Hematopoietic multipotent progenitor cell treated with erythropoietin and hydrocortisone succinate and interleukin-3 and kit ligand, for 15 days (in vitro differentiated cells): Measurements from ENCODE around the gene NR6A1.
"Not testable (repeated sequence)": the region's sequence is repeated elsewhere in the genome, so short reads cannot be mapped to it uniquely, and the experiment has no call there.

Experiments used
- DNase-seq: peaks from one replicate; pipeline ENCODE4 v3.0.0-alpha.2; 2015; ENCODE audit warnings: low spot score

Gene NR6A1

DNA sequence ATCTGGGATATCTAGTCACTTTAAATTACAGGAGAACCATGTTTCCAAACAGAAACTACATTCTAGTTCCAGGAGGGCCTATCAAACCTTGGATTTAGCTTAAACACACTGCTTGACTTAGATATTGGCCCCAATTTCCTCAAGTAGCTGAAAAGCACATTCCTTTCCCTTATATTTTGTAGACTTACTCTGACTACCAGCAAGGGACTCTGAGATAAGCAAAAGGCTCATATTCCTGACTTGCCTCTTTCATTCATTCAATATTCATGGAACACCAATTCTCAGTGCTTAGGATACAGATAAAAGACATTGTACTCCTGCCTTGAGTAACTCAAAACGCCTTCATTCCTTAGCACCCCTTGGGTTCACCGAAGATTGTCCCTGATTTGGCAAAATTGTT is 11.8 kb downstream of the NR6A1 start:
- DNase-seq, result no peak

DNA sequence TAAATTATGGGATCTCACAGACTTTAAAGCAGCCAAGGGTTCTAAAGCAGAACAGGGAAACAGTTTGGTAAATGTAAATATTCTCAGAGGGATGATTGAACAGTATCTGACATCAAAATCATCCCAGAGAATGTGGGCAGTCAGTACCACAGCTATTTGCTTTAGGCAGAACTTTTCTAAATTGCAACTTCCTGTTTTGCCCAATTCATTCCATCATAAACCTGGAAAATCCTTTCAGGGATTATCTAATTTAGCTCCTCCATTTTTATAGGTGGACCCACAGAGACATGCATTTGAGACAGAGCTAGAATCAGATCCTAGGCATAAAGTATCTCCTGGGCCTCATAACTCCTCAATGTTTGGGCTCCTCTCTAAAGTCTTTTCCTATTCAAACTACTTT is 12.4 kb downstream of the NR6A1 start:
- DNase-seq, result no peak

DNA sequence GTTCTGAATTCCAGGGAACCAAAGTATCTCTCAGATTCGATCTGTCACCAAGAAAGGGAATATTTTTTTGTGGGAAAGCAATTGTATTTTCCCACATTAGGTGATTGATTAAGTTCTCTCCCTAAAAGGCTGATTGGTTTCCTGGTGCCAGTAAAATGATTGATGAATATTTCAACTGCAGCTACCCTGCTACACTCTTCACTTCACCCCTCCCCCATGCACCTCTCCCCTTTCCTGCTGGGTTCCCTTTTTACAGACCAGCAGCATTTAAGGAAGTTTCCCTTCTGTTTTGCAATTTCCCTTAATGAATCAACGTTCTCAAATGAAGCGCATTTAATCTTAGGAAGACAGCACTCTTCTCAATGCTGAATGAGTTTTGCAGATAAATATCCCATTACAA is 13.1 kb downstream of the NR6A1 start:
- DNase-seq, result no peak

DNA sequence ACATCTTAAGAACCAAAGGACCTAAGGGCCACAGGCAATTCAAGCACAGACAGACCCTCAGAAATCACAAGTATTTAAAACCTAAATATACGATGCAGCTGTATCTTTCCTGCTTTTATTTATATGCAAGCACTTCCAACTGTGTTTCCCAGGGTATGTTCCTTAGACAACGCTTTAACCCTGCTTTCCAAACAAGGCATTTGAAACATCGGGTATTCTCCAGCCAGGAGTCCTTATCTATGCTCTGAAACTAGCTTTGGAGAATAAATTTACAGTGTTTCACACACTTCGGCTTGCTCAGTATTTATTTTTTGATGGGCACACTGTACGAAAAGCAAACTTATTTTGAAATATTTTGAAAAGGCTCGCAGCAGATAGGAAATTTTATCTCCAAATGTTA is 13.5 kb downstream of the NR6A1 start:
- DNase-seq, result no peak

DNA sequence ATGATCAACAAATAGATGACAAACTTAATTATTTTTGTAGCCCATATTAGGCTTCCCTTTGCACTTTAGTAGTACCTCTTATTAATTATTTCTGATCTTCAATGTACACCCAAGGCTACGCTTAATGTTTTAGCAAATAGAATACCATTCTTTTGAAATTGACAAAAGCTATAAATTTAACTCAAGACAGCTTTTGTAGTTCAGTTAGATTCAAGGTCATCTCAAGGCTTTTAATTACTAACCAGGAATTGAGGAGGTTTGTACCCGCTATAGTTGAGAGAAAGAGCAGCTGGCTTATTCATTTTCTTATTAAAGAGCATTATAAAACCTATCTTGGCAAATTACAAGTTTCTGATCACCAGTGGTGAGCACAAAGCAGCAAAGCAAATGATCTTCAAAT is 15.1 kb downstream of the NR6A1 start:
- no peak for DNase-seq

DNA sequence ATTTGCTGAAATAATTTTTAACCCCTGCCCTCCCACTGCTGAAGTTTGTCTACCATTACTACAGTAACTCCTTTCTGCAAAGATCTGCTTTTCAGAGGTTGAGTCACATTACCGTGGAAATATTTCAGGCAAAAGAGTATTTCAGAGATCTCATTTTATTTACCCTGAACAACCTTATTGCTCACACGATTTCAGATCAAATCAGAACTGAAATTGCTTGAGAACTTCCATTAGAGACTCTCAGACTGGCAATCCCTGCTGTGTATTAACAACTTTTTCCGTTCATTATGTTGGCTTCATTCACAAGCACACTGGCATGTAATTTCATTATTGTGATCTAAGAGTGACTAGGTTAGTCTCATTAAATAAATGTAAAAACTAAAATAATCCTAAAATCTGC is 16.1 kb downstream of the NR6A1 start:
- no peak for DNase-seq

DNA sequence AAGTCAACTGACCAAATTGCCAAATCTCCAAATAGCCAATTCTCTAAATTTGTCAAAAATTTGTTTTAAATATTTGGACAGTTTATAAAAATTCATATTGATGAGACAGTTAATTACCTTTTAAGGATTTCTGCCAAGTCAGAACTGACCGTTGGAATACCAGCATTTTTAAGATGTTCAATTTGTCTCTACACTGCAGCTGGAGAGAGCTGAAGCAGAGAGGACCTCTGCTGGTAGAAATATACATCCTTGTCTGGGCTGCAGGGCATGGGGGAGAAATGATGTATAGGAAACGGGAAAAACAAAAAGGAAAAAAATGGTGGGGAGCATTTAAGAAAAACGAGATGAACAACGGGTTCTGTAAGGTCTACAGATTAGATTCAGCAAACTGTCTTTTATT is 16.8 kb downstream of the NR6A1 start:
- DNase-seq, result no peak

DNA sequence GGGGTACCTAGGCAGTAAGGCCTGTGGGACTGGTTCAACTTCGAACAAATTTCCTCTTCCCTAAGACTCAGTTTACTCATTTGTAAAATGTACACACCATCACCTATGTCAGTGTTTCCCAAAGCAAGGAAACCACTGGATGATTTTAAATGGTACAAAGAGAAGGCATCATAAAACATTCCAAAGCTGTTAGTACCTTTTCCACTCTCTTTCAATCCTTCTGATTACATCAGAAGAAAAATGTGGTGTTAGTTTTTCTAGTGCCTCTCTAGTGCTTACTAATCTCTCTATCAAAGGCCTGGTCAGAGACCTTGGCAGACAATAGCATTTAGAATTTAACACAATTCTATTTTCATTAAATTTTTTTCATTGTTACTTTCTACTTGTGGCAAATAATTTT is 18.1 kb downstream of the NR6A1 start:
- no peak for DNase-seq

DNA sequence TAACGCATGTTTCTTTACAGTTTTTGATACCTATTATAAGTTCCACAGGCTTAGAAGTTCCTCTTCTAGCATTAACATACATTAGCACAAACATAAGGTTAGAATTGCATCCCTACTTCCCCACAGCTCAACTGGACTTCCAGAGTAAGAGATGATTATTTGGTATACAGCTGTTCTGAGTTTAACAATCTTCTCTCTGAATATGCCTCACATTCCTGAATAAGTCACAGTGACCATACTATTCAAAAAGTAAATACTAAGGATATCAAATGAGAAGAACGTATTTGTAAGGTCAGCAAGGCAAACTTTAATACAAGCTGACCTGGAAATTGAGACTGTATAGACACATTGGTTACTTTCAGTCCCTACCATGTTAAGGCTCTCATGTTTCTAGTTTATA is 21.3 kb downstream of the NR6A1 start:
- DNase-seq, result no peak

DNA sequence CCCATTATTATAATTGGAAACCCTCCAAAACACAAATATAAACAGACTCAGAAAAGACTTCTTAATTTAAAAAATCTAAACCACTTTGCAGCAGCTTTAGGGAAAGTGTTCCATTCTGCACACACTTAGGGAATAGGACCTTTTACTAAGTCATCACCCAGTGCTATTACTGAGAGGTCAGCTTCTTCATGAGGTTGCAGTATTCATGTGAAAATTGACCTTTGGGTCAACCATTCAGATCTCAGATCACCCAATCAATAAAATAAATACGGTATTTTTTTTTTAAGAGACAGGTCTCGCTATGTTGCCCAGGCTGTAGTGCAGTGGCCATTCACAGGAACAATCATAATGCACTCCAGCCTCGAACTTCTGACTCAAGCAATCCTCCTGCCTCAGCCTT is 21.8 kb downstream of the NR6A1 start:
- no peak for DNase-seq

DNA sequence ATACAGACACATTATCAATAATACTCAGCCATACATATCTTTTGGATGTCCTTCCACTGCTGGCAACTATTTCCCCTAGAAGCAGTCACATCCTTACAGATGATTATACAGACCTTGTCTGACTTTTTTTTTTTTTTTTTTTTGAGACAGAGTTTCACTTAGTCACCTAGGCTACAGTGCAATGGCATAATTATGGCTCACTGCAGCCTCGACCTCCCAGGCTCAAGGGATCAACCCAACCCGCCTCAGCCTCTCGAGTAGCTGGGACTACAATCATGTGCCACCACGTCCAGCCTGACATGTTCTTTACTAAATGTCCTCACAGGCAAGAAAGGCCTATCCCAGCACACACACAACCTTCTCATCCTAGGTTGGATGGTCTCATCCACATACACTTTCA is 24.0 kb downstream of the NR6A1 start:
- DNase-seq, result no peak

DNA sequence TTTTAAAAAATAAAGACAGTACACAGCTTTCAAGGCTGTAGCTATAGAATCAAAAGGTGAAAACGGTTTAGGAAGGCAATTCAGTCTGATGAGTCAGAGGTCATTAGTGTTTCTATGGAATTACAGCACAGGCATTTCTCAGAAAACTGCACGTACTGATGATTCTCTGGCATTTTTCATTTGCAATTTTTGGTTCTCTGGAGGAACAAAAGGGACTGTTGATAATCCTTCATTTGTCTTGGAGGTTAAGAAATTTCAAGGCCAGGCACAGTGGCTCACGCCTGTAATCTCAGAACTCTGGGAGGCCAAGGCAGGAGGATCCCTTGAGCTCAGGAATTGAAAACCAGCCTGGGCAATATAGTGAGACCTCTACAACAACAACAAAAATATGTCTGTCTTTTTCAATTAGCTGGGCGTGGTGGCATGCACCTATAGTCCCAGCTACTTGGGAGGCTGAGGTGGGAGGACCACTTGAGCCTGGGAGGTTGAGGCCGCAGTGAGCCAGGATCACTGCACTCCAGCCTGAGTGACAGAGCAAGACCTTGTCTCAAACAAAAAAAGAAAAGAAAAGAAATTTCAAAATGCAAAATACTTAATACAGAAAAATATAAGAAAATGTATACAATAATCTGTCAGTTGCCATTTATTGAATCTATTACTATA is 27.3 kb downstream of the NR6A1 start:
- DNase-seq, result no peak

DNA sequence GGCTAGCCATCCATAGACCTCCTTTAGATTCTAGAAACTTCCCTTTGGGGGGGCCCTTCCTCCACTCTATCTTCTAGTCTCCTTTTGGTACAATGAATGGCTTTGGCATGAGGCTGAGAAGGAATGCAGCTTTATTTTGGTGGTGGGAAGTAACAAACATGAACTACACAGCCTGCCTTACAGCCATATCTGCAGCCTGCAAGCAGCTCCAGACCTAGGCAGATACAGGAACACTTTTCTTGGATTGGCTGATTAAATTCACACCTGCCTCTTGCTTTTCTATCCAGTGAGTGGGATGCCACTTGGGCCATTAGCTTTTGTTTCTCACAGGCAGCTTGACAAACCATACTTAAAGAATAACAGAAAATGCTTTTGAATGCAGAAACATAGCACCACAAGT is 28.2 kb downstream of the NR6A1 start:
- no peak for DNase-seq

DNA sequence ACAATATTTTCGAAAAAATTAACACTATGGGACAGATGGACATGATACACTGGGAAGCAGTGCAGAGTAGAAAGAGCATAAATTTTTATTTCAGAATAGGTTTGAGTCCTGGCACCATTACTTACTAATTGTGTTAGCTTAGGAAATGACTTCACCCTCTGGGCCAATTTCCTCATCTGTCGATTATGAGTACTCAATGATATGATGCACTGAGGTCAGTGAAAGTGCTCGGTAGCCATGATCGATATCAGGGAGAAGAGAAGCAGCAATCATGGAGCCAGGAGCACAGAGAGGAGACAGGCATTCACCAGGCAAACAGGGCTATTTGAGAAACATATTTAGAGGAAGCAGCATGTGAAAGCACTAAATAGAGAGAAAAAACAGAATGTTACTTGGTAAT is 29.4 kb downstream of the NR6A1 start:
- DNase-seq, result no peak

DNA sequence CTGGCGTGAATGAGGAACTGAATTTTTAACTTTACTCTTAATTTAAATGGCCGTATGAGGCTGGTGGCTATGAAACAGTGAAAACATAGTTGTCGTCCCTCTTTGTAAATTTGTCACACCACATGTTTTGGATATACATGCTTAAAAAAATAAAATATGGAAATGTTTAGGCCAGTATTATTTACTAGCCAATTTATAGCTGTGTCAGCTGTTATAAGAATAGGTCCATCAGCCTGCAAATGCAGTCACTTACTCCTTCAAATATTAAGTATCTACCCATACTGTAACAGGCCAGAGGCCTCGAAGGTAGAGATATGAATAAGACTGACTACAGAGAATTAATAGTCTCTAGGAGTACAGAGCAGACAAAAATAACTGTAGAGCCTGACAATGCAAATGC is 30.0 kb downstream of the NR6A1 start:
- DNase-seq, result no peak

DNA sequence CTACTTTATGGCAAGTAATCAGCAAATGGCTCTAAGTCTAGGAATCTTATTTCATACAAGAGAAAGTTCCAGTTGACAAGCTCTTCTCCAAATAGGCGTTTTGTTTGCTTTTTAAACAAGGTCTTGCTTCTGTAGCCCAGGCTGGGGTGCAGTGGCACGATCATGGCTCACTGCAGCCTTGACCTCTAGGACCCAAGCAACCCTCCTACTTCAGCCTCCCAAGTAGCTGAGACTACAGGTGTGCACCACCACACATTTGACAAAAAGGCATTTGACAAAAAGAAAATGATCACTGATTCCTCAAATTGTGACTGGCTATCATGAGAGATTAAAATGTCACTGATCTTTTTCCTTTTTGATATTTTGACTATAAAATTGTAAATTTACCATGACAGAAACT is 31.8 kb downstream of the NR6A1 start:
- DNase-seq, result no peak

DNA sequence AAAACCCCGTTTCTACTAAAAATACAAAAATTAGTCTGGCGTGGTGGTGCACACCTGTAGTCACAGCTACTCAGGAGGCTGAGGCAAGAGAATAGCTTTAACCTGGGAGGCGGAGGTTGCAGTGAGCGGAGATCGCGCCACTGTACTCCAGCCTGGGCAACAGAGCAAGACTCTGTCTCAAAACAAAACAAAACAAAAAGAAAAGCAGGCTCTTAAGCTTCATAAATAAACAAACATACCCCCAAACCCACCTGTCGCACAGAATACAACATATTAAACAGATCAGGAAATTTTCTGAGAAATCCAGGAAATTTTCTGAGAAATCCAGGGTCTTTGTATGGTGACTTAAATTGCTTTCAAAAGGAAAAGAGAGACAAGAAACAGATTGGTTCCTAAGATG is 33.0 kb downstream of the NR6A1 start:
- not testable (repeated sequence) for DNase-seq

DNA sequence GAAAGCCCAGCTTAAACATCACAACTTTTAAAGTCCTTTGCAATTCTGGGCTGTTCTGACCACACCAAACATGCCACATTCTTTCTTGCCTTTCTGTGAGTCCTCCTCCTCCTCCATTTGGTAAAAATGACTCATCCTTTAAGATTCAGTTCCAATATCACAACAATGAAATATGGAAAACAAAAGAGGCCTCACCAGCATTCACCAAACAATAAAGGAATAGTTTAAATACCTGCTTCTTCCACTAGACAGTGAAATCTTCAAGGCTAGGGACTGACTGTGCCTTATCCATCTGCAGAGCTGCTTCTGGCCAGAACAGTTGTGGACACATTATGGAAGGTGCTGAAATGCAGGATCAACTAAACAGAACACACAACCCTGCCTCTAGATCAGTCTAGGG is 36.0 kb downstream of the NR6A1 start:
- no peak for DNase-seq

DNA sequence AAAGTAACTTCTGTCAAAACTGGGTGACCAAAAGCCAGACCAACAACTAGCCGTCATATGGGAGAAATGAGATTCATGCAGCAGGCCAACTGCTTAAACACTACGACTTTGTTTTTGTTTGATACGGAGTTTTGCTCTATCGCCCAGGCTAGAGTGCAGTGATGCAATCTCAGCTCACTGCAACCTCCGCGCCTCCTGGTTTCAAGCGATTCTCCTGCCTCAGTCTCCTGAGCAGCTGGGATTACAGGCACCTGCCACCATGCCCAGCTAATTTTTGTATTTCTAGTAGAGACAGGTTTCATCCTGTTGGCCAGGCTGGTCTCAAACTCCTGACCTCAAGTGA is 36.4 kb downstream of the NR6A1 start:
- not testable (repeated sequence) for DNase-seq

DNA sequence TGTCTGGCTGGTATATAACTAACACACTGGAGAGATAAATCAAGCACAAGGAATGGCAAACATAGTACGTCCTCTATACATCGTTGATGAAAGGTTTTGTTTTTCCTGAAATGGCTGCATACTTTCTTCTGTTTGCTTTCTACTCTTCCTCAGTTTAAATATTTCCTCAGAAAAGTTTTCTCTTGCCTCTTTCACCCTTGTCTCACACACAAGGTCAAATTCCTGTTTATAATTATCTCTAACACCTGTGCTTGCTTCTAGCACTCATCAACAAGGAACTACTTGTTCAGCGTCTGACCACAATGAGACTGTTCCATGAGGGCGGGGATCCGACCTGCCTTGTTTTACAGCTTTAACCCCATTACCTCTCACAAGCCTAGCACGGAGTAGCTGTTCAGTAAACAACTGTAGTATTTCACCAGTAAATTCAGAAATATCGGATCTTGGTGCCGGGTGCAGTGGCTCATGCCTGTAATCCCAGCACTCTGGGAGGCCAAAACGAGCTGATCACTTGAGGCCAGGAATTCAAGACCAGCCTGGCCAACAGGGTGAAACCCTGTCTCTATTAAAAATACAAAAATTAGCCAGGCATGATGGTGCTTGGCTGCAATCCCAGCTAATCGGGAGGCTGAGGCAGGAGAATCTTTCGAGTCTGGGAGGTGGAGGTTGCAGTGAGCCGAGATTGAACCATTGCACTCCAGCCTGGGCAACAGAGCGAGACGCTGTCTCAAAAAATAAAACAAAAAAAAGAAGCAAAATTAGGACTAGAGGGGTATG is 37.0 kb downstream of the NR6A1 start:
- no peak for DNase-seq

DNA sequence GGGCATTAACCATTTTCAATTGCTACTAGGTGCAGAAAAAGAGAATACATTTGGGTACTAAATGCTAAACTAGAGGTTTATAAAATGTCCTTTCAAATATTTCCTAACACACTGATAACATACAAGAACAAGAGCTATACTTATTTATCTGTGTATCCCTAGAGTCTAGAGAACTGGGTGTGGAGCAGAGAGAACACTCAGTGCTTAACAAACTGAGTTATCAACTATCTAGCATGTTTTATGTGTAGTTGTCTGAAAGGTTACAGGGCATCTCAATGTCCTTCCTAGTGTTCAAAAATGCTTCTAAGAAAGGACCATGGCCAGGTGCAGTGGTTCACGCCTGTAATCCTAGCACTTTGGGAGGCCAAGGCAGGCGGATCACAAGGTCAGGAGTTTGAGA is 40.3 kb downstream of the NR6A1 start:
- DNase-seq, result no peak

DNA sequence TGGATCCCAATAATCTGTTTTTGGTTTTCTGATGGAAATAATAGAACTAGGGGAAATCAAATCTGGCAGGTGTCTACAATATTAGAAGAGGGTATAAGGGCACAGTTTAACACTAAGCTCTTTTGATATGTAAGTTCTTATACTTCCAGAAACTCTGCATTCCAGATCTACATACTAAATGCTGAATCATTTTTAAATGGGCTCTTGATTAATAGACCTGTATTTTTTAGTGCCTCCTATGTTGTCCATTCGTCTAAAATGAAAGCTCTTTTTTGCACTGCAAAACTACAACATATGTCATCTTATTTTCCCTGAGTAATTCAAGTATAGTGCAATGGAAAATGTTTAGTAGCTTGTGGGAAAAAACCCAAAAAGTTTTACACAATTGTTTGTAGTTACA is 44.2 kb downstream of the NR6A1 start:
- no peak for DNase-seq

DNA sequence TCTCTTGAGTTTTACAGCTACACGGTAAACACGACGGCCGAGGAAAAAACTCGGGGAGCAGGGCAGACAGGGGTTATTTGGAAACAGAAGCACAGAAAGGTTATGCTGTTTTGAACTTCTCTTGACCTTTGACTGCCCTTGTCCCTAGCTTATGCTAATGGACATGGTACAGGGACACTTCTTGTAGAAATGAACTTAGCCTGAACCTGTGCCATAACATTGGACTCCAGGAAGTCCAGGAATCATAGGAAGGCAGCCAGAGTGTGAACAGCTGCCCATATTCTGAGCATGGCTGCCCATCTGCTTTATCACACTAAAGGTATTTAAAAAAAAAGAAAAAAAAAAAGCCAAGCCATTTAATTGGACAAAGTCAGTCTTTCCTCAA is 46.1 kb downstream of the NR6A1 start:
- no peak for DNase-seq

DNA sequence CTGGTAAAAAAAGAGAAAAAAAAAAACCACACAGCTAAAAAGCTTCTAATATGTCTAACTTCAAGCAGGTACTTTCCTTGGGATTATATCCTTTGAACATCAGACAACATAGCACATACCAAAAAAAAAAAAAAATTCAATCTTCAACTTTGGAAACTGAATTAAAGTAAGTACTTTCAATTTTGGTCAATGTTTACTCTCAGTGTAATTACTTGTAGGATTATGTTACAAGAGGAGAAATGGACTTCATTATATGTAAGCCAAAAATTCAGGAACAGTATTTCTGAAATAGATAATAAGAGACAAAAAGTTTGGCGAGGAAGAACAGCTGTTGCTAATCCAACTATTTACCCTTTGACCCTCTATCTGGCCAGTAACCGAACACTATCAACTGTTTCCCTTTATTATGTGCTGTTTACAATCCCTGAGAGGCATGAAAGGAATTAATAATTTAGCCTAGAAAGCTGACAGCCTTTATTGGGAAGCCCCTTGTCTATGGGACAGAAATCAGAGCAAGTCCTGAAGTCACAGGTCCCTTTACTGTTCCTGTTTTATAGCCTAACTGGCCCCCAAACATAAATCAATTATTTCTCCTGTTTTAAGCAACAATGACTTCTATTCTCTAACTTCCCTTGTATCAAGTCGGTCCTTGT is 46.6 kb downstream of the NR6A1 start:
- DNase-seq, result no peak
